NCI-H2107 treated with DMSO at 0.1 percent for 48 hours (cell line): Measurements from ENCODE around the gene TMED6.

Experiments
- DNase-seq: peaks from one replicate; lab custom pipeline; 2025; ENCODE audit not compliant: unreplicated experiment; lab: John Stamatoyannopoulos, UW

TMED6 gene

DNA sequence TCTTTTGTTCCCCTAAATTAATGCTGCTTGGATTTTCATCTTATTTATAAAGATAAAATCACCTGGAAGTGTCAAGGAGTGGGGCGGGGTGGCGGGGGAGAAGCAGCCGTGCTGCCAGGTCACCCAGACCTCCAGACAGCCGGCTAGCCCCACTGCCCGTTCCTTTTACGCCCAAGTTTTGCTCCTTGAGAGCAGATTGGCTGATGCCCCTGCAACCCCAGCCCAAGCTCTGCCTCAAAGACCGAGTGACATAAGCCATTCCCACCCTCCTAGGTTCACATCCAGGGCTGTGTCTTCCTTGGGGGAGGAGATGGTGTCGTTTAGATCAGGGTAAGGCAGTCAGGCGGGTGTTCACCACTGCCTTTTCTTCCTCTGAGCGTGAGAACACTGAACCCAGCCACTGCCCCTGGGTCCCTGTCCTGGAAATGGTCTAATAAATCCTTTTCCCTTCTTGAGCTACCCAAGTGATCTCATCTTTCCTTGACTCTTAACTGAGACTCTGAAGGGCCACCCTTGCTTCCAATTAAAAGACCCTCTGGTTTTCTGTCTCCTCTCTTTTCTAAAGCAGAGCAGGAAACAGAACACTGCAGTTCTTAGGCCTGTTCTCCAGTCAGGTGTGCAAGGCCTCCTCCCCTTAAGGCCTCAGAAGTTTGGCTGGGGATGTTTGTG lies 26.9 kb downstream of the TMED6 start:
- DNase-seq, result no peak

DNA sequence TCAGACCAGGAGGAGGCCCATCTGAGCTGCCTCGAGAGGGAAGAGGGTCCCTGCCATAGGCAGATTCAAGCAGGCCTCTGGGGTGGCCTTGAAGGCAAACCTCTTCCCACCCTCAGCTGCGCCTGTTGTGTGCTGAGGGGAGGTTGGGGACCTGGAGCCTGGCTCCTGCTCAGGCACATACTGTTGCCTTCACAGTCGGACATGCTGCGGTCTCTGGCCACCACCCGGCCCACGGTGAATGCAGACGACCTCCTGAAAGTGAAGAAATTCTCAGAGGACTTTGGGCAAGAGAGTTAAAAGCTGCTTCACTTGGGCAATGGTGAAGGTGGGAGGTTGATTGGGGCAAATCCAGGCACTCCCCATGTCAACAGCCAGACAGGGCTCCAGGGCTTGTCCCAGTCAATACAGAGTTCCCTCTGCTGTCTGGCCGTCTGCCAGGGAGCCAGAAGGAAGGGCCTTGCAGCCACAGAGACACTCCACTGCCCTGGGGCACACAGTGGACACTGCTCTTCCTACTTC lies 27.5 kb downstream of the TMED6 start:
- DNase-seq, result no peak

DNA sequence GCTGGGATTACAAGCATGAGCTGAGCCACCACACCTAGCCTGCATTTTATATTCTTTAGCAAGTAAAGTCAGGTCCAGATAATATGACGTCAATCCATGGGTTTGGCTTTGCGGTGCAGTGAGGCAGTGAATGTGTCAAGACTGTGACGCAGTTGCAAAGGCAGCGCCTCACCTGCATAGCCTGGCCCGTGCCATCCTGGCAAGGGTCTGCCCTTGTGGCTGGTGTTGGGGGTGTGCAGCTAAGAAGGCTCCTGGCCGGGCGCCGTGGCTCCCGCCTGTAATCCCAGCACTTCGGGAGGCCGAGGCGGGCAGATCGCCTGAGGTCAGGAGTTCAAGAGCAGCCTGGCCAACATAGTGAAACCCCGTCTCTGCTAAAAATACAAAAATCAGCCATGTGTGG lies 28.2 kb downstream of the TMED6 start:
- no peak for DNase-seq

DNA sequence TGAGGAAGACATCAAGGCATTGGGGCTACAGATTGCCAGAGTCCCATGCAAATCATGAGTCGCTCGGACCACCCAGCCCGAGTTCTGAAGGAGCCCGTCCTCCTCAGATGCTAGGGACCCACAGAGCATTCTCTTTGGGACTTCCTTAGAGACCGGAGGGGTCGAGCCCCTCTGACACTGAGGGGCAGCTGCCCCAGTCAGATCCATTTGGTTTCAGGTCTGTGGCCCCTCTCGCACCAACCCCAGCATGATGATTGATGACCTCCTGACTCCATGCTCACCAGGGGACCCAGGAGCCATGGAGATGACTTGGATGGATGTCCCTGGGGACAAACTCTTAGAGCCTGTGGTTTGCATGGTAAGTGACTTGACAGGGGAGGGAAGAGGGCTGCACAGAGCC lies 29.2 kb downstream of the TMED6 start:
- DNase-seq, result peak; percentile 9

DNA sequence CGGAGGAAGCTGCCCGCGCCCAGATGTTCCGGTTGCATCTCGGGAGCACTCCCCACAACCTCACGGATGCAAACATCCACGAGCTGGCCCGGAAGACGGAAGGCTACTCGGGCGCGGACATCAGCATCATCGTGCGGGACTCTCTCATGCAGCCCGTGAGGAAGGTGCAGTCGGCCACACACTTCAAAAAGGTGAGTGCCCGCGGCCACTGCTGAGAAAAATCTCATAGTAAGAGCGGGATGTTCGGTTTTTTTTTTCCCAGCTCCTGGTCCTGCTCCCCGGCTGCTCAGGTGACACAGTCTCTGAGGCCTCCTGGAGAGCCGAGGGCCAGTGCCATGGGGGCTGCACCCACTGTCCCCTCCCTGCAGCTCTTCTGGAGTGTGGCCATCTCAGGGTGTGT lies 30.5 kb downstream of the TMED6 start:
- no peak for DNase-seq

DNA sequence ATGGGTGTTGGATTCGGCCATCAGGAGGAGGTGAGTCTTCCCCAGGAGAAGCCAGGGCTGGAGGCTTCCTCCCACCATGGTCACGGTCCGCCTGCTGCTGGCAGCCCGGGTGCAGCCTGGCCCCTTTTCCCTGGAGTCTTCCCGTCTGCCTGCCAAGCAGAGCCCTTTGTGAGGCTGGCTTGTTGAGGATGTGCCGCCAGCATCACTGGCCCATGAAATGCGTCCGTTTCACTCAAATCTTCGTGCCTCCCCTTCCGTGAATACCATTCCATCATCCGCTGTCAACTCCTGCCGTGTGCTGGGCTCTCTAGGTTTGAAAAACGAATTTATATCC lies 30.9 kb downstream of the TMED6 start:
- DNase-seq, result peak; percentile 5

DNA sequence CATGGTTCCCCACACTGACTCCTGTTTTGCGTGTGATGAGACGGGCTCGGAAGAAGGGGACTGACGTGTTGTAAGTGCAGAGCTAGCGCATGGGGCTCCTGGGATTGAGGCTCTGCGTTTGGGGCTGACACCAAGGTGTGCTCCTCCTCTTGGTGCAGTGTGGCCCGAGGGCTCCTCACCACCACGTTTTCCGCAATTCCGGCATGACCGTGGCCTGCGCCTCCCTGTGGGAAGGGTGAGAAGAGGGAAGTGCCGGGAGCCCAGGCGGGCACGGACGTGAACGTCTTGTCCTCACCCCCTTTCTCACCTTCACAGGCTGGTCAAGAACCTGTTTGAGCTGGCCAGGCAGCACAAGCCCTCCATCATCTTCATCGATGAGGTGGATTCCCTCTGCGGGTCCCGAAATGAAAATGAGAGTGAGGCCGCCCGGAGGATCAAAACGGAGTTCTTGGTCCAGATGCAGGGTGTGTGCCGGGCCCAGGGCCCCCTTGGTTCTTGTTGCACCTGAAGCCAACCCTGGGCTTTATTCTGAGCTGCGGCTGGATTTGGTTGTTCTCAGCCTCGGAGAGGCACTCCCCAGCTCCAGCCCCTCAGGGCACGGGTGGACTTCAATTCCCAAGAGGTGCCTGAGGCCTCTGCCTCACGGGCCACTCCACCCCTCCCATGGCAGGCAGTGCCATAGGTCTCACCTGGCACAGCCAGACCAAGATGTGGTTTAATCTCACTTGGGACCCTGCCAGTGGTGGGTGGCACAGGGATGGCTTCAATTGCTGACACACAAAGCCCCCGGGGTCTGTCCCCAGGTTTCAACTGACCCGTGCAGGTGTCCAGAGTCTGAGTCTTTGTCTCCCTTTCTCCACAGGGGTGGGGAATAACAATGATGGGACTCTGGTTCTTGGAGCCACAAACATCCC lies 31.5 kb downstream of the TMED6 start:
- no peak for DNase-seq

DNA sequence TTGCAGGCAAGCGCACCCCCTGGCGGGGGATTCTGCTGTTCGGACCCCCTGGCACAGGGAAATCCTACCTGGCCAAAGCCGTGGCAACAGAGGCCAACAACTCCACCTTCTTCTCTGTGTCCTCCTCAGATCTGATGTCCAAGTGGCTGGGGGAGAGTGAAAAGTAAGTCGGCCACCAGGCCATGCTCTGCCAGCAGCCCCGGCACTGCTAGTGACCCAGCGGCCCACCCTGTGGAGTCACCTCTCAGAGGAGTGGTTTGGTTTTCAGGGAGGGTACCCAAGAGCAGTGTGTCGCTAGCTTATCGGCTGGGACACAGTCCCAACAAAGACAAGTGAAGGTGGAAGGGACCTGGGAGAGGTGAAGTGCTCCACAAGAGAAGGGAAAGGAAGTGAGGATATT lies 32.2 kb downstream of the TMED6 start:
- DNase-seq, result no peak

DNA sequence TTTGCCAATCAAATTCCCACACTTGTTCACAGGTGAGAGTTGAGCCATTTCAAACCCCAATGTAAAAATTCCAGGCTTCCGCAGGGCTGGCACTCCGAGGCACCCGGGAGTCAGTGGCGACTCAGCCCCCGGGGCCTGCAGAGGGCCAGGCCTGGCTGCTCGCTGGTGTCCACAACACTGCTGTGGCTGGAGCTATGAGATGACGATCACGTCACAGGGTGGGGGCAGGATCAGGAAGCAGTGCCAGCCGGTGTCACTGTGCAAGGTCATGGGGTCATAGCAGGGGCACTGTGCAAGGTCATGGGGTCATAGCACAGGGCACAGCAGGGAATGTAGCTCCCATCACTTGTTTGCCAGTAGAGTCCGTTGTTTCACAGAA lies 32.7 kb downstream of the TMED6 start:
- no peak for DNase-seq

DNA sequence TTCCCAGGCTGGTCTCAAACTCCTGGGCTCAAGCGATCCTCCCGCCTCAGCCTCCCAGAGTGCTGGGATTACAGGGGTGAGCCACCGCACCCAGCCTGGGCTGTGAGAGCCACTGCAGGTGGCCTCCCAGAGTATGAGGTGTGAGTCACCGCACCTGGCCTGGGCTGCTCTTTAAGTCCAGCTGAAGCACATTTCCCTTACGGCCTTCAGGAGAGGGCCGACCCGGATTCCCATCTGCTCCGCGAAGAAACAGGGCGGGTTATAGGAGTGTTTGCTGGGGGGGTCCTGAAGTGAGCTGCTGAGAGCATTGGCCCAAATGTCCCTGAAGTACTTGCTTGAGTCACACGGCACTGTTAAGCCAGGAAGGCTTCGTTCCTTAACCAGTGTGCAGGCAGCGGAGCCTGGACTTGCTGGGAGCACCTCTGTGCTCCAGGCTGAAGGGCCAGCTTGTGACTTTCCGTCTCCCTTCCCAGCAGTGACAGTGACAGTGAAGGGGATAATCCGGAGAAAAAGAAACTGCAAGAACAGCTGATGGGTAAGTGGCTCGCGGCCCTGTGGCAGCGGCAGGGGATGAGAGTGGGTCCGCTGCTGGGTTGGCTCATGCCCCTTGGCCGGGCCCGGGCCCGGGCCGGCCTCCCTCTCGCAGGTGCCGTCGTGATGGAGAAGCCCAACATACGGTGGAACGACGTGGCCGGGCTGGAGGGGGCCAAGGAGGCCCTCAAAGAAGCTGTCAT lies 33.2 kb downstream of the TMED6 start:
- DNase-seq, result no peak

DNA sequence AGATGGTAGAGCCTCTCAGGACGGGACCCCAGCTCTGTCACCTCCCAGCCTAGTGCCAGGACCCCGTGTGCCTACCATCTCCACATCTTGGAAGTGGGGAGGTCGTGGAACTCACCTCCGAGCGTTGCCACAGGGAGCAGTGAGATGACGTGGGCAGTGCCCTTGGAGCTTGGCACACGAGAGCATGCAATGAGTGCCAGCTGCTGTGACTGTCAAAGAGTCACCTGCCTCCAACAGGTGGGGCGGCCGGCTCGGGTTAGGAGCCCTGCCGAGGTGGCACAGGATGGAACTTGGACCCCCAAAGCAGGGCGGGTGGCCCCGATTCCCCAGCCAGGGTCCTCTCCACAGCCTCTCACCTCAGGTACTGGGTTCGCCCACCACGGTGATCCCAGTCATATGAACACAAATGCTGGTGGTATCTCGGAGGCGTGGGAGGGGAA lies 35.0 kb downstream of the TMED6 start:
- DNase-seq, result no peak

DNA sequence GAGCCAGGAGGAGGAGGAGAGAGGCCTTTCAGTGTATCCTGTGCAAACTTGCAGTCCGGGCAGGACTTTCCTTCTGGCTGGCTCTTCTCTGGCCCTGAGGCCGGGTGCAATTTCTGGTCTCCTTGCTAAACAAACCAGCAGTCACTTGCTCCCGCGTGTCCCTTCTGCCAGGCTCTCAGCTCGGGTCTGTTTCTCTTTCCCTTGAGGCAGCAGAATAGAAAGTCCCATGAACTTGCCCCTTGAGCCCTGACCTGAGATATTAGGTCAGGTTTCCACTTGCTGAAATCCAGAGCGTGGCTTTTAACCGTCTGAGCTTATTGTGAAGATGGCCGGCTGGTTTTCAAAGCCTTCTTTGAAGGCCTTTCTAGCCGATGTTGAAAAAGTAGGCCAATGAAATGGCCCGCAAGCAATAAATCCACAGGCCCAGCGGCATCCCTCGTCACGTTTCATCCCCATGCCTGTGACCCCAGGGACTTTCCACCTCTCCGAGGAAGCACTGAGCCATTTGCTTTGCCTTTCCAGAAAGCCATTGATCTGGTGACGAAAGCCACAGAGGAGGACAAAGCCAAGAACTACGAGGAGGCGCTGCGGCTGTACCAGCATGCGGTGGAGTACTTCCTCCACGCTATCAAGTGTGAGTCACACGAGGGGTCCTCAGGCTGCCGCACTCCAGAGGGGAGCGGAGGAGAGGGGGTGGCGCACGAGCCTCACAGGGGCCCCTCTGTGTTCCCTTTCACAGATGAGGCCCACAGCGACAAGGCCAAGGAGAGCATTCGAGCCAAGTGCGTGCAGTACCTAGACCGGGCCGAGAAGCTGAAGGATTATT lies 35.9 kb downstream of the TMED6 start:
- DNase-seq, result no peak

DNA sequence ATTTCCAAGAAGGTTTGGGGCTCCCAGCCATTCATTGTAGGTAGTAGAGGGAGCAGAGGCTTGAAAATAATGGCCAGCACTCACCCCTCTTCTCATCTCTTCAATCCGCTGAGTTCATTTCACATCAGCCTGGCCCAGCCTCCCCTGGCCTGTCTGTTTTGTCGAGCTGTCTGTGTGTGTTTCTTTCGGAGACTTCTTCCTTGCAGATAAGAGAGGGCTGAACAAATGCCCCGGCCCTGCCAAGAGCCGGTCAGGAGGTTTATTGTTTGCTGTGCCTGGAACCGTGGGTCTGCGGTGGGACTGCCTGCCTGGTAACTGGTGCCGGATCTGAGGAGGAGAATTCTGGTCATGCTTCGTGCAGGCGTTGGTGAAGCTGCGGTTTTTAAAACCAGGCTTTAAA lies 37.1 kb downstream of the TMED6 start:
- DNase-seq, result no peak

DNA sequence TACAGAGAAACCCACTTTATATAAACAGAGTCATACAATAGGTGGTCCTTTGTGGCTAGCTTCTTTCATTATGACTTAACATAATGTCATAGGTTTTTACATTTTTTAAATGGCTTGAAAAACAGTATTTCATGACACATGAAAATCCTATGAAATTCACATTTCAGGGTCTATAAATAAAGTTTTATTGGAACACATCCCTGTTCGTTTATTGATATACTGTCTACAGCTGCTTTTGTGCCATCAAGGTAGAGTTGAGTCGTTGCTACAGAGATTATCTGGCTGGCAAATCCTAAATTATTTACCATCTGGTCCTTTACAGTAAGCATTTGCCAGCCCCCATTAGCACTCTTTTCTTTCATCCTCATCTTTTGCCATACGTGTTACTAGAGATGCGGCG lies 38.1 kb downstream of the TMED6 start:
- DNase-seq, result no peak

DNA sequence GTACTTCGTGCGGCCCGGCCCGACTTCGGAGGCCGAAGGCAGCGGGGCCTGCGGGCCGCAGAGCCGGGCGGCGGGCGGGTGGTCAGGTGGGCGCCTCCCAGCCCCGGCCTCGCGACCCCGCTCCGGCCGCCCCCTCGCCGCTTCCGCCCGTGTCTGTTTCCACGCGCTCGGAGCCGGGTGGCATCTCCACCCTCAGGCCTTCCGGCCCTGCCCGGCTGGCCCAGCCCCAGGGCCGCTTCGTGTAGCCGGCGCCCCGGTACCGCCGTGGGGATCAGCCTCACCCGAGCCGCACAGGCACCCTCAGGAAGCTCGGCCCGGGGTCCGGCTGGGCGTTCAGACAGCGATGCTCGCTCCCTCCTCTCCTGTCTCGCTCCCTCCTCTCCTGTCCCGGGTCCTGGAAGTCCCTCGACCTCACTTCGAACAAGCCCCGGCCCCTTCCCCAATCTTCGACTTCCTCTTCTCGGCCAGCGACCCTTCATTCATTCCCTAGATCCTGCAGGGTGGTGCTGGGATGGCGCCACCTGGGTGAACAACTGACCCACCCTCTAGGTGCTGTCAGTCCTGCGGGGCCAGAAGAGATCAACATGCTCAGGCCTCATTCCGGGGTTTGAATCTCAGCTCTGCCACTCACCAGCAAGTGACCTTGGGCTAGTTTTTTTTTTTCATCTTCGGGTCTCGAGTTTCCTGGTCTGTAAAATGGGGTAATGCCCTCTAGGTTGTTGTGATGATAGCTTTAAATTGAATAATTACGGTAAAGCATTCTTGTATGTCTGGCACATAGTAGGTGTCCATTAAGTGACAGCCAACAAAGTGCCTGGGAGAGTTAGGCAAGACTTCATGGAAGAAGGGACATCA lies 39.8 kb downstream of the TMED6 start:
- DNase-seq, result peak; percentile 45

DNA sequence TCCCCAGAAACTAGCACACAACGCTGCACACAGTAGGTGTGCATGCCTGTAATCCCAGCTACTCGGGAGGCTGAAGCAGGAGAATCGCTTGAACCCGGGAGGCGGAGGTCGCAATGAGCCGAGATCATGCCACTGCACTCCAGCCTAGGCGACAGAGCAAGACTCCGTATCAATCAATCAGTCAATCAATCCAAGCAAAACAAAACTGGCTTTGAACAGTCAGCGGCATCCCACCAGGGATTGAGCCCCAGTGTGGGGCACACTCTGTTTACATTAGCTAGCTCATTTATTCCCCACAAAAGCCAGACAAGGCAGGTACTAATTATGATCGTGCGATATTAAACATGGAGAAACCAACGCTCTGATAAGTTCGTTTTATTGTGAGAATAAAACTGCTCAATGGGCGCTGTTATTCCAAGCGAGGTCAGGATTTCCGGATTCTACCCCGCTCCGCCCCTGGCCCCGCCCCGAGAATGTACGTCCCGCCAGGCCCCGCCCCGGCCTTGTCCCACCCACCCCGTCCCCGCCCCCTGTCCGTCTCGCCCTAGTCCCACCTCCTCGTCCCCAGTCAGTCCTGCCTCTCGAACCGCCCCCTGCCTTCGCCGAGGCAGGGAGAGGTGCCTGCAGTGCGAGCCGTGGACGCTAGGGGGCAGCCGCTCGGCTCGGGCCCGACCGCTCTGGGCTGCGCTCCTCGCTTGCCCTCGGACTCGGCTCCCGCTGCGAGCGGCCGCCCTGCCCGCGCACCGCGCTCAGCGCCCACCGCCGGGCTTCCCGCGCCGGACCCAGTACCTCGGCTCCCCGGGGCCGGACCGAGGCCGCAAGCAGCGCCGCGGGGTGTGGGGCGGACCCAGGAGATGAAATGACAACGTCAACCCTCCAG lies 40.7 kb downstream of the TMED6 start, which contains the start of gene VPS4A:
Gene VPS4A (plus strand): TSS at position 698 of the 880 bp plus-strand sequence. CDS start 162 bp downstream, at position 860.
- peak; percentile 94 for DNase-seq

DNA sequence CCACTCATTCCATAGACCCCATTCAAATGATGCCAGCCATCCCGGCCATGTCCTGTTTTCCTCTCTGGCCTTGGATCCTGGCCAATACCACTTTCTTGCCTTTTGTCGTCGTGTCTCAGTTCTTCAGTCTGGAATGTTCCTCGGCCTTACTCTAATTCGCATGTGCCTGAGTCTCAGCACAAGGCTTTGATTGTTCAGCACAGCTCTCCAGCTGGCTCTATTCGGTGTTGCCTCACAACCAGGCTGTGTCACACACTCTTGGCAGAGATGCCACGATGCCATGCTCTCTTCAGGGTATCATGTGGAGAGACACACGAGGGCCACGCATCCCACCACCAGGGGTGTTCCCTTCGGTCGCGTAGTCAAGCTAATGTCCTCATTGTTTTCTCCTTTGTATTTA lies 42.3 kb downstream of the TMED6 start:
- no peak for DNase-seq

DNA sequence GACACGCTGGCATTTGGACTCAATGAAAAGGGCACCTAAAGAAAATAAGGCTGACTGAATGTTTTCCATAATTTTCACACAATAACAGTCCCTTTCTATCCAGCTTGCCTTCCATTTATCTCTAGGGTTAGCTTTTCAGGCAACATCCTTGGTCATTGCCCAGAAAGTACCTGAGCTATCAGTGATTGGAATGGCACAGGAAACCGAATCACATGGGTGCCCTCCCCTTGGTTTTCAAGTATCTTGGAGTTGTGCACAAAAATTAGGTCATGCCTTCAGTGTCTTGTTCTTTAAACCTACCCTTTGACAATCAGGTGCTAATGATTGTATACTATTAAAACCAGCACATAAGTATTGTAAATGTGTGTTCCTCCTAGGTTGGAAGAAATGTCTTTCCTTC lies 43.7 kb downstream of the TMED6 start:
- no peak for DNase-seq

DNA sequence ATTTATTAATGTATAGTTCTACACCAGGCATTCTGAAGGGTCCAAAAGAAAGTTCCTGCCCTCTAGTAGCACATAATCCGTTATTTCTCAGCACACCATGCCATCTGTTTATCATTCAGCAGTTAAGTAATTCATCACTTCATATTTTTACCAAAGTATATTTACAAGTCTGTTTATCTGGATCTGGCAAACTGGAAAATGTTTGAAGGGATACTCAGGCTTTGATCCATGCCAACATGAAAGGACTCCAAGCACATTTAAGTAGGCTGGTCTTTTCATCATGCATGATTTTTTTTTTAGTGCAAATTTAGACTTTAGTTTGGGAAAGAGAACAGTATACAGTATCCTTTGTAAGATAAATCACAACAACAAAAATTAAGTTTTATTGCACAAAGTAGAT lies 44.5 kb downstream of the TMED6 start:
- DNase-seq, result no peak
